HEK293 (cell line): ENCODE data around the gene ACTRT2.

ENCODE experiments used
- GLI4 ChIP-seq: fragments of 450-650 bp; formaldehyde crosslinking; IDR thresholded peaks from 2 replicates; pipeline ENCODE4 v1.5.1; 2016; ENCODE audit warnings: missing biosample characterization, missing genetic modification characterization
- GLIS2 ChIP-seq: fragments of 450-650 bp; formaldehyde crosslinking; IDR thresholded peaks from 2 replicates; pipeline ENCODE4 v1.5.1; 2016; ENCODE audit warnings: missing biosample characterization, missing genetic modification characterization
- MEIS1 ChIP-seq: sonication (generic); formaldehyde crosslinking; IDR thresholded peaks from 2 replicates; pipeline ENCODE4 v1.8.1; 2022; ENCODE audit warnings: missing genetic modification reagents, mild to moderate bottlenecking, borderline replicate concordance
- SP2 ChIP-seq: fragments of 450-650 bp; formaldehyde crosslinking; IDR thresholded peaks from 2 replicates; pipeline ENCODE4 v1.5.1; 2016; ENCODE audit warnings: missing biosample characterization, missing genetic modification characterization
- YY1 ChIP-seq: fragments of 450-650 bp; formaldehyde crosslinking; IDR thresholded peaks from 2 replicates; pipeline ENCODE4 v1.5.1; 2018; ENCODE audit warnings: missing biosample characterization, missing genetic modification characterization
- ZNF202 ChIP-seq: fragments of 450-650 bp; formaldehyde crosslinking; IDR thresholded peaks from 2 replicates; pipeline ENCODE4 v1.5.1; 2016; ENCODE audit warnings: missing biosample characterization, missing genetic modification characterization, borderline replicate concordance
- ZNF404 ChIP-seq: fragments of 450-650 bp; formaldehyde crosslinking; IDR thresholded peaks from 2 replicates; pipeline ENCODE4 v1.5.1; 2017; ENCODE audit warnings: missing biosample characterization, missing genetic modification characterization
- ZNF544 ChIP-seq: fragments of 450-650 bp; formaldehyde crosslinking; IDR thresholded peaks from 2 replicates; pipeline ENCODE4 v1.5.0; 2017; ENCODE audit warnings: missing biosample characterization, missing genetic modification characterization
- TF ChIP-seq, protein P1 (sequence below): fragments of 450-650 bp; formaldehyde crosslinking; IDR thresholded peaks from 2 replicates; pipeline ENCODE4 v1.5.1; 2016; ENCODE audit warnings: missing biosample characterization, missing genetic modification characterization
- TF ChIP-seq, protein P2 (sequence below): fragments of 450-650 bp; formaldehyde crosslinking; IDR thresholded peaks from 2 replicates; pipeline ENCODE4 v1.5.1; 2016; ENCODE audit warnings: missing biosample characterization, missing genetic modification characterization

DNA sequence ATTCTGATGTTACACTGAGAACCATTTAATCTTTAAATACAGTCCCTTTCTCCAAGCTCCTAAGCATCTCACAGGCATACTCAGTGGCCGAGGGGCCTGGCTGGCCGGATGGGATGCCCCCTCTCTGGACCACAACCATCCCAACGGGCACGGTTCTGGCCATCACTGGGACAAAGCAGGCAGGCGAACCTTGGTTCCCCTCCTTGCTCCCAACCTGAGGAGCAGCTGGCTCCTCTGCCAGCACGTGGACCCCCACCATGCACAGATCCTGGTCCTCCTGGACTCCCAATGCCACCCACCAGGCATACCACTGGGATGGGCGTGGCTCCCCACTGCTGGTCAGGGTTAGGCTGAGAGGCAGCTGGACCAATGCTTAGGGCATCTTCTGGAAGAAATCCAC is 27.9 kb downstream of the ACTRT2 start:
- no peak for TF ChIP-seq GLIS2 (tag by site-specific recombination)
- TF ChIP-seq, protein P1, sequence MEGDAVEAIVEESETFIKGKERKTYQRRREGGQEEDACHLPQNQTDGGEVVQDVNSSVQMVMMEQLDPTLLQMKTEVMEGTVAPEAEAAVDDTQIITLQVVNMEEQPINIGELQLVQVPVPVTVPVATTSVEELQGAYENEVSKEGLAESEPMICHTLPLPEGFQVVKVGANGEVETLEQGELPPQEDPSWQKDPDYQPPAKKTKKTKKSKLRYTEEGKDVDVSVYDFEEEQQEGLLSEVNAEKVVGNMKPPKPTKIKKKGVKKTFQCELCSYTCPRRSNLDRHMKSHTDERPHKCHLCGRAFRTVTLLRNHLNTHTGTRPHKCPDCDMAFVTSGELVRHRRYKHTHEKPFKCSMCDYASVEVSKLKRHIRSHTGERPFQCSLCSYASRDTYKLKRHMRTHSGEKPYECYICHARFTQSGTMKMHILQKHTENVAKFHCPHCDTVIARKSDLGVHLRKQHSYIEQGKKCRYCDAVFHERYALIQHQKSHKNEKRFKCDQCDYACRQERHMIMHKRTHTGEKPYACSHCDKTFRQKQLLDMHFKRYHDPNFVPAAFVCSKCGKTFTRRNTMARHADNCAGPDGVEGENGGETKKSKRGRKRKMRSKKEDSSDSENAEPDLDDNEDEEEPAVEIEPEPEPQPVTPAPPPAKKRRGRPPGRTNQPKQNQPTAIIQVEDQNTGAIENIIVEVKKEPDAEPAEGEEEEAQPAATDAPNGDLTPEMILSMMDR (tag by site-specific recombination): no peak
- TF ChIP-seq MEIS1 (CRISPR knock-in tag): no peak
- no peak for TF ChIP-seq ZNF202 (tag by site-specific recombination)
- no peak for TF ChIP-seq GLI4 (tag by site-specific recombination)
- TF ChIP-seq, protein P2, sequence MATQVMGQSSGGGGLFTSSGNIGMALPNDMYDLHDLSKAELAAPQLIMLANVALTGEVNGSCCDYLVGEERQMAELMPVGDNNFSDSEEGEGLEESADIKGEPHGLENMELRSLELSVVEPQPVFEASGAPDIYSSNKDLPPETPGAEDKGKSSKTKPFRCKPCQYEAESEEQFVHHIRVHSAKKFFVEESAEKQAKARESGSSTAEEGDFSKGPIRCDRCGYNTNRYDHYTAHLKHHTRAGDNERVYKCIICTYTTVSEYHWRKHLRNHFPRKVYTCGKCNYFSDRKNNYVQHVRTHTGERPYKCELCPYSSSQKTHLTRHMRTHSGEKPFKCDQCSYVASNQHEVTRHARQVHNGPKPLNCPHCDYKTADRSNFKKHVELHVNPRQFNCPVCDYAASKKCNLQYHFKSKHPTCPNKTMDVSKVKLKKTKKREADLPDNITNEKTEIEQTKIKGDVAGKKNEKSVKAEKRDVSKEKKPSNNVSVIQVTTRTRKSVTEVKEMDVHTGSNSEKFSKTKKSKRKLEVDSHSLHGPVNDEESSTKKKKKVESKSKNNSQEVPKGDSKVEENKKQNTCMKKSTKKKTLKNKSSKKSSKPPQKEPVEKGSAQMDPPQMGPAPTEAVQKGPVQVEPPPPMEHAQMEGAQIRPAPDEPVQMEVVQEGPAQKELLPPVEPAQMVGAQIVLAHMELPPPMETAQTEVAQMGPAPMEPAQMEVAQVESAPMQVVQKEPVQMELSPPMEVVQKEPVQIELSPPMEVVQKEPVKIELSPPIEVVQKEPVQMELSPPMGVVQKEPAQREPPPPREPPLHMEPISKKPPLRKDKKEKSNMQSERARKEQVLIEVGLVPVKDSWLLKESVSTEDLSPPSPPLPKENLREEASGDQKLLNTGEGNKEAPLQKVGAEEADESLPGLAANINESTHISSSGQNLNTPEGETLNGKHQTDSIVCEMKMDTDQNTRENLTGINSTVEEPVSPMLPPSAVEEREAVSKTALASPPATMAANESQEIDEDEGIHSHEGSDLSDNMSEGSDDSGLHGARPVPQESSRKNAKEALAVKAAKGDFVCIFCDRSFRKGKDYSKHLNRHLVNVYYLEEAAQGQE (tag by site-specific recombination): no peak
- TF ChIP-seq ZNF544 (tag by site-specific recombination): no peak
- TF ChIP-seq YY1 (tag by site-specific recombination): no peak
- TF ChIP-seq ZNF404 (tag by site-specific recombination): no peak
- TF ChIP-seq SP2 (tag by site-specific recombination): no peak
